HG03039 (cell line): Measurements from ENCODE around the gene GPHA2.

Experiments used
- ATAC-seq: cut with Tn5 transposase; IDR thresholded peaks from one replicate; pipeline ENCODE4 v1.9.1; 2021; ENCODE audit warnings: mild to moderate bottlenecking, moderate library complexity; ENCODE audit not compliant: unreplicated experiment

The GPHA2 gene

GRCh38 chr11:64892838-64893193, 42.9 kb downstream of the GPHA2 start:
- no peak for ATAC-seq

GRCh38 chr11:64892411-64892831, 43.3 kb downstream of the GPHA2 start:
- no peak for ATAC-seq

GRCh38 chr11:64891880-64892279, 43.8 kb downstream of the GPHA2 start:
- no peak for ATAC-seq

- no peak for ATAC-seq
These were observed 44.4 kb downstream of the GPHA2 start for GRCh38 chr11:64891215-64891848.

- no peak for ATAC-seq
These were observed 45.2 kb downstream of the GPHA2 start for GRCh38 chr11:64890522-64890939.

- ATAC-seq = no peak
These were observed 46.8 kb downstream of the GPHA2 start for GRCh38 chr11:64888729-64889511.

DNA sequence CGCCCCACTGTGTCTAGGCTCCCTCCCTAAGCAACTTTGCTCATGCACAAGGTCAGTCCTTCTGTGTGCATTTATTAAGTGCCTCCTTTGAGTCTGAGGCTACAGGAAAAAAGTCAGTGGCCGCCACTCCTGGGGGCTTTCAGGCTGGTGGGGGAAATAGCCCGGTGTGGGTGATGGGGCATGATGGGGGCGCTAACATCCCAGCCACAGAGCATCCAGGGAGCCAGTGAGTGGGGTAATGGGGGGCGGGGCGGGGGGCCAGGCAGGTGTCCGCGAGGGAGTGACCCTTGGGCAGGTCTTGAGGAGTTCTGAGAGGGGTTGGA, 47.3 kb downstream of the GPHA2 start:
- ATAC-seq = no peak

GRCh38 chr11:64887757-64888405, 47.8 kb downstream of the GPHA2 start:
- no peak for ATAC-seq

- ATAC-seq = no peak
These were observed 48.4 kb downstream of the GPHA2 start for GRCh38 chr11:64887234-64887756.

- ATAC-seq = no peak
These were observed 50.1 kb downstream of the GPHA2 start for GRCh38 chr11:64885367-64886286.
